Measurements from ENCODE around the gene PRKCA.
"Not testable (repeated sequence)": the region's sequence is repeated elsewhere in the genome, so short reads cannot be mapped to it uniquely, and the experiment has no call there.

PRKCA gene

DNA sequence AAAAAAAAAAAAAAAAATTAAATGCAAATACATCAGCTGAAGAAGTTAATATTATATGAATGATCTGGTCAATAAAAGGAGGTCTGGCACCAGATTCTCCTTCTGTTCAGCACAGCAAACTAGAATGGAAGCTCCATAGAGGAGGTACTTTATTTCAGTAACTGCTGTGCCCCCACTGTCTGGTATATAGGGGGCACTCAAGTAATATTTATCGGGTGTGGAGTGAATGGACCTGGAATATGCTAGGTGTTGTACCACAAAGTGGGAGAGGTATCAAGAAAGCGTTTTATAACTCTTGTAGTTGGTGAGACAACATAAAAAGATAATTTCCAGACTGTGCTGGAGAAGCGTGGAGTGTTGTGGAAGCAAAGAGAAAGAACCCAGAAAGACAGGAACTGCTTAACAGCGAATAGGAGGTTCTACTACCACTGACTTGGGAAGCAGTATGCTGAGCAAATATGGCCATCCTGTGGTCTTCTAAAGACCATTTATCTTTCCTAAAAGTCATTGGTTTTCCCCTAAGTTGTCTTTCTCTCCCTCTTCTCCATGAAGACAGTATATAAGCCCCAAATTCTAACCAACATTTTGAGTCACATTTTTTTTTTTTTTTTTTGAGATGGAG is 12.2 kb upstream of the PRKCA start:
- no peak for DNase-seq (ENCODE audit: low read depth in 2 of 2)

DNA sequence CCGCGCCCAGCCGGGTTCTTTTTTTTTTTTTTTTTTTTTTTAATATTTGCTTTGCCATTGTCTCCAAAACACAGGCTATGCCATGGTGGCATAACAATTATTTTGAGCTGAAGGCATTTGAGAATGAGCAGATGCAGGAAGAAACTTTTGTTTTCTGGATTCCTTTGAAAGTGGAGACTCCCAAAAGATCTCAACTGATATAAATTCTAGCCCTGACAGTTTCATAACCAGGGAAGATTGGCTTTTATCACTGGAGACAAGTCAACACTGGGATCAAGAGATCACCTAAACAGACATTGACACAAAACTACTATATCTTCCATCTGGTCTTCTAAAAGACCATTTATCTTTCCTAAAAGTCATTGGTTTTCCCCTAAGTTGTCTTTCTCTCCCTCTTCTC is 10.1 kb upstream of the PRKCA start:
- no peak for DNase-seq (ENCODE audit: low read depth in 2 of 2)

DNA sequence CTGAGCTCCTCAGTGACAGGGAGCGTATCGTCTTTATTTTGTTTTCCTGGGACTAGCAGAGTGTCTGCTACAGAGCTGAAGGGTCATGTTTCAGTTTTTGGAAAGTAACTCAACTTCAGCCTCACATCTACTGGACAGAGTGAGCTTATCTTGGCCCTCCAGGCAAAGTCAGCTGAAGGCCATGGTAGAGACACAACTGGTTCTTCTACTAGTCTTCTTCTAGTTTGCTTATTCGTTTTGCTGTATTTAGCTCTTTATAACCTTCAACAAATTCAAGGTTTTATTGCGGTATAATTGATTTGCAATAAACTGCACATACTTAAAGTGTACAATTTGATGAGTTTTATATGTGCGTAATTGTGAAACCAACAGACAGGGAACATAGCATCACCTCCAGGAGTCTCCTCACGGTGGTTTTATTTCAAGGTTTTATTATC is 6.1 kb upstream of the PRKCA start:
- DNase-seq (ENCODE audit: low read depth in 2 of 2): no peak

DNA sequence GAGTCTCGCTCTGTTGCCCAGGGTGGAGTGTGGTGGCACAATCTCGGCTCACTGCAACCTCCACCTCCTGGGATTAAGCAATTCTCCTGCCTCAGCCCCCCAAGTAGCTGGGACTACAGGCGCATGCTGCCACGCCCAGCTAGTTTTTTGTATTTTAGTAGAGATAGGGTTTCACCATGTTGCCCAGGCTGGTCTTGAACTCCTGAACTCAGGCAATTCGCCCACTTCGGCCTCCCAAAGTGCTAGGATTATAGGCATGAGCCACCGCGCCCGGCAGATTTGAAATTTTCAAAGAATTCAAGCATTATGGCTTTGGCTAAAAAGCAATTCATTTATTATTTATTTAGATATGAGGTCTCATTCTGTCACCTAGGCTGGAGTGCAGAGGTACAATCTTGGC is 5.0 kb upstream of the PRKCA start:
- not testable (repeated sequence) for DNase-seq (ENCODE audit: low read depth in 2 of 2)

DNA sequence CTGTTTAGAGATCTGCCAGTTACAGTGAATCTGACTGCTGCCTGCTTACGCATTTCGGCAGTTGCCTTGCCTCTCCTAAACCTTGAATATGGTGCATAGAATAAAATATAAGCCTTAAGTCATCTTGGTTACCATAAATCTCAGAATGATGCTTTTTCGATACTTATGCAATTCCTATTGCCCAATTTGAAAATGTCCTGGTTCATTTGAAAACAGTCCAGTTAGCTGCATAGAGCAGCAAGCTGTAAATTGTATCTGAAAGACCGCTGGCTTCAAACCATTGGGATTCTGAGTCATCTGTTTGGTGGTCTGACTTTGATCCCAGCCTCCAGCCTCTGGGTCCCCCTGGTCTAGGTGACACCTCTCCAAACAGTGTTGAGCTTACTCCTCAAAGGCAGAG is 2.7 kb upstream of the PRKCA start:
- DNase-seq (ENCODE audit: low read depth in 2 of 2): no peak

DNA sequence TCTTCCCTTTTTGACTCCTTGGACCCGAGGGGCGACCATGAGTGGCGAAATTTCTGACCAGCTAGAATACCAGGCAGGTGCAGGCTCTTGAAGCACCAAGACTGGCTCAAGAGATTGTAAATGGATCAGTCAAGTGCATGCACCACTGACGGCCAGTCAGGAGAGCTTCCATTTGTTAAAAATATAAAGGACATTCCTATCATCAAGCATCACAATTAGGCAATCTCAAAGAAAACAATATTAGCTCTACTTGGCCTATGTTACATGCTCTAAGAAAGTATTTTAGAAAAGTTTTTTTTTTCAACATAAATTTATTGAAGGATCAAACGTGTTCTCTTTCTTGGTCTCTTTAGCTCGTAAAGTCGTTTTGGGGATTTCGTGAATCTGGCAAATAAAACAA is 1.5 kb upstream of the PRKCA start:
- no peak for DNase-seq (ENCODE audit: low read depth in 2 of 2)

DNA sequence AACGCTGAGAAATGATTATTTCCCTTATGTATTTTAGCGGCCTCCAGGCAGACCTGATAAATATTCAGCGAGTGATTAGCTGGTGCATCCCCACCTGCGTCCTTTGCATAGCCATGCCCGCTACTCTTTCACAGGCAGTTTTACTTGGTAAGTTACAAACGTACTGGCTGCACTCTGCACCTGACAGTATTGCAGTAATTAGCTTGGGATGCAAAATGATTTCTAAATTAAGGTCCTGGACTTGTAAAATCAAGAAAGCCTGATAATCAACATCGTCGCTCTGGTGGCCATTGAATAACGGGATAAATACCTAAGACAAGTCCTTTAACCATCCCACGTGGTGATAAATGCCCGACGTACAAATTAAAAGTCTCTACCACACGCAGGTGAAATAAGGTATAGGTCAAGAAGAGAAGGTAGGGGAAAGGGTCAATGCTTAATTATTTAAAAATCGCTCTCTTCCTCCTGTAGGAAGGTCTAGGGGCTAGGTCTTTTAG is 998 bp upstream of the PRKCA start:
- no peak for DNase-seq (ENCODE audit: low read depth in 2 of 2)

DNA sequence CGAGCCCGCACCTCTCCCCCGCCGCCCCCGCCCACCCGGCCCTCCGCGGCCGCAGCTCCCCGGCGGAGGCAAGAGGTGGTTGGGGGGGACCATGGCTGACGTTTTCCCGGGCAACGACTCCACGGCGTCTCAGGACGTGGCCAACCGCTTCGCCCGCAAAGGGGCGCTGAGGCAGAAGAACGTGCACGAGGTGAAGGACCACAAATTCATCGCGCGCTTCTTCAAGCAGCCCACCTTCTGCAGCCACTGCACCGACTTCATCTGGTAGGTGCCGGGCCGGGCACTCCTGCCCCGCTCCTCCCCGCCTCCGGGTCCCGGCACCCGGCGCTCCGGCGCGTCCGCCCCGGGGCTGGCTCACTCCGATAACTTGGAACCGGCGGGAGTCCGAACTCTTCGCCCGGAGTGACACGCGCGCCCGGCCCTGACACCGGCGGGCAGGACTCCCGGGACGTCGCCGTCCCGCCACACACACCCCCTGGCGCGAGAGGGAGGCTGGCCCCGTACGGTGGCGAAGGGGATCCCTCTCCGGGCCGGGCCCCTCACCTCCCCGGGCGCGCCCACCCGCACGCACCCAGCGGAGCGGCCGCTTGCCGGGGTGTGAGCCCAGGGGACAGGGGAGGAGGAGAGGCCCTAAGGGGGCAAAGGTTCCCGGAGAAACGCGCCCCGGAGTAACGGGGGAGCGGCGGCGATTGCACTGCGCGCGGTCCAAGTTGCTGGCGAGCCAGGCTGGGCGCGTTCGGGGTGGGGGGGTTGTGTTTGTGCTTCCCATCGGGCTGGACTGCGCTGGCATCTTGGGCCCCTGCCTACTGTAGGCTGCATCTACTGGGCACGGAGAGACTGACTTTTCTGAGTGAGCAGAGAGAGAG is 581 bp downstream of the PRKCA start:
- peak in 1 of 2 donors; percentile 17 for DNase-seq (ENCODE audit: low read depth in 2 of 2)

DNA sequence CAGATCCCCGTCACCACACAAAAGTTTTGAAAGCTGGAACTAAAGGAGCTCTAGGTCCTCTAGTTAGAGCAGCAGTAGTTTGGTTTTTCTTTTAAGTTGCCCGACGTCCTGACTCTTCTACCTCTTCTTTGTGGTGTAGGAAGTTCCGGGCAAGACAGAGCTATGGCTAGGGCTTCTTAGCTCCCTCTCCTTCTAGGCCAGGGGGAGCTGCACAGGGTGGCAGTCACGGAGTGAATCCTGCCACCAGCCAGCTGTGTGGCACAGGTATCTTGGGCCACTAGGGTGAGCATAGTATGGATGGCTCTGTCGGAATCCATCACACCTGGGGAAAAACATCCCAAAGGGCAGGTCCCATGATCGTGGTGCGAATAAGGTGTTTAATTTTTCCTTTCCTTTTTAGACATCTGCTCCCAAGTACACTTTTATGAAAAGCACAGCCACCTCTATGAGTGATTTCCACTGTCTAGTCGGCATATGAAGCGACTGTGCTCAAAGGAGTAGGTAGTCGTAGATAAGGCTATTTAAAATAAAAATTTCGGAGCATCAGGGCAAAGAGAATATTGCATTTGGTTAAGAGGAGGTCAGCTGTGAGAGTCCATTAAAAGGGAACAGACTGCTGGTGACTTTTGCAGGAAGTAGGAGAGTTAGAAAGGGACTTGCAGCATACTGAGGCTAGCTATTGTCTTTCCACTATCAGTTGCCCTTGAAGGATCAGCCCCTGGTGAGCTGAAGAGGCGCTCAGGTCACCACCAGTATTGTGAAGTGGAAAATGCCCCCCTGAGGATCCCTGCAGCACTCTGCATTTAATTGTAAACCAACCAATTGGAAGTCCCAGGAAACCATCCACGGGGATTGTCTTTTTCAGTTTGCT is 2.1 kb downstream of the PRKCA start:
- DNase-seq (ENCODE audit: low read depth in 2 of 2): no peak

DNA sequence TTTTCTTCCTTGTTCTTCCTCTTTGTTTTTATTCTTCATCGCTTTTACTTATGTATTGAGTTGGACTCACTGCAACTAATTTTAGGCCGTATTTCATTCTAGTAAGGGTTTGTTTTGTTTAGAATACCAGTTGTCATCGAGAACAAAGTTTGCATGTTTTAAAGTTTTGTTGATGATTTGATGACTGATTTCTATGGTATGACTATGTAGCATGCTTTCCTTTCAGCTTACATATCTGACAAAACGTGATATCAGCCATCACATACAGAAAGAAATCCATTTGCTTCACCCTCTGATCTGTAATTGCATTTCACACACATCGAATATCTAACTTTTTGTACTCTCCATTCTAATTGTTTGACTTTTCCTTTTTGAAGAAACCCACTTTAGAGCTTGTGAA is 4.0 kb downstream of the PRKCA start:
- no peak for DNase-seq (ENCODE audit: low read depth in 2 of 2)

DNA sequence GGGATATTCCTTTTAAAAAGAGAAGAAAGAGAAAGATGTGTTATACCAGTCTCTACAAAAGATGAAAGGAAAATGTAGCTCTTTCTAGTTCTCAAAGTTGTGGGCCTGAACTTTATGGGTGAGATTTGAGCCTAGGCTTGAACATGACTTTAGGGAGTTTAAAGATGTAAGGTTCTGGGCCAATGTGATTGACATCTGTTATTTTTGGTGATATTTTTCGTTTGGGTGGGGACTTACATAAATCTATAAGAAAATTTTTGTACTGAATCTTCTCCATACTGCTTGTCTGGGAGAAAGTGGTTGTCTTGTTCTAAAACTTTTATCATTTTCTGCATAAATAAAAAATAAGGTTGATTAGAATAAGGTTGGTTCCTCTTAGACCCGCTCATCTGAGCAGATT is 4.8 kb downstream of the PRKCA start:
- no peak for DNase-seq (ENCODE audit: low read depth in 2 of 2)

DNA sequence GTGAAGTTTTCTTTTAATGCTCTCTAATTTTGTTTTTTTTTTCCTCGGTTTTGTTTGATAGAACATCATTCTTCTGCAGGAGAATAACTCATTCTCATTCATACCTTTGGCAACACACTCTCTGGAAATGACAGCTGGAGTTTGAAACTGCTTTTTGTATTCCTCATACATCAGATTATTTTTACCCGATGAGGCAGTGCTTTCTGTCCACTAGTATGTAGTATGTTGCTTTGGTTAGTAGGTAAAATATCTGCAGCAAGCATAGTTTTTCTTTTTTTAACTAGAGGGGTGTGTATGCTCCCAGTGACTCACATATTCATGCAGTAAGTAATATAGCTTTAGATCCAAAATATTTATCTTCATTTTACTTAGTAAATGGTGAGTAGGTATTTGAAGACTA is 6.4 kb downstream of the PRKCA start:
- DNase-seq (ENCODE audit: low read depth in 2 of 2): no peak

DNA sequence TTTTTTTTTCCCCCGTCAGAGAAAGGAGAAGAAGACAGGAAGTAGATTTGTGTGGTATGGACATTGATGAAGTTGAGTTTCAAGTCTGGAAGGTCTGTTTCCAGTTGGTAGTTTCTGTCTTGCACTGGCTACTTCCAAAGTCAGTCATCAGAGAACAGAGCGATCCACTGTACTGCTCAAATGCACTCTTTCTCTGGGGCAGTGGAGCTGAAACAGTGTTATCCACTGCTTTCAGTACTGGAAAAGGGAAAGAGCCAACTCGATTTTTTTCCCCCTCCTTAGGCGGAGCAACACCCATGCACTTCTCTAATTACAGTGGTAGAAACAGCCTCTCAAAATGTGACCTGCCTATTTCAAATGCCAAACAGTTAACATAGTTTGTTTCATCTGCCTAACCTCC is 7.4 kb downstream of the PRKCA start:
- no peak for DNase-seq (ENCODE audit: low read depth in 2 of 2)

DNA sequence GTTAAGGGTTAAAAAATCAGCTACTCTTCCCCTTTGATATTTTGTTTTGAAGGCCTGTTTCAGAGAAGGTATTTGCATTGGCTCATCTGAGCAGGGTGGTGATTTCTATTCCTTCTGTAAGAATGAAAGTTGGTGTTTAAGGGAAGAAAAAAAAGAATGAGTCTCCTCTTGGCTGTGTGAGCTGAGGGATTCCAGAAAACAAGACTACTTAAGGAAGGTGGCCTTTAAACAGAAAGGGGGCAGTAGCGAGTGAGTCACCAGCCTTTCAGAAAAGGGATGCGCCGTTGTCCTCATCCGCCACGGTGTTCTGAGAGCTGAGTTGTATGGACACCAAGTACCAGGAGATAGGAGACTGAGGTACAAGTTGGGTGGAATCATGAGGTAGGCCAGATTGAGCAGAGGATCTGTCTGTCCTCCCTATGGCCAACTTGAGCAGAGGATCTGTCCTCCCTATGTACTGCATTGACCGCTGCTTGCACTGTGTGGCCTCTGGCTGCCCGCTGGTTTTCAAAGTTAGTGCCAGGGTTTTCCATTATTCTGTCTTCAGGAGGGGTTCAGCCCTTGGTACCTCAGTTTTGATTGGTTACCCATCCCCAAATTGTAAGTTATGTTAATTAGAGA is 8.2 kb downstream of the PRKCA start:
- no peak for DNase-seq (ENCODE audit: low read depth in 2 of 2)

DNA sequence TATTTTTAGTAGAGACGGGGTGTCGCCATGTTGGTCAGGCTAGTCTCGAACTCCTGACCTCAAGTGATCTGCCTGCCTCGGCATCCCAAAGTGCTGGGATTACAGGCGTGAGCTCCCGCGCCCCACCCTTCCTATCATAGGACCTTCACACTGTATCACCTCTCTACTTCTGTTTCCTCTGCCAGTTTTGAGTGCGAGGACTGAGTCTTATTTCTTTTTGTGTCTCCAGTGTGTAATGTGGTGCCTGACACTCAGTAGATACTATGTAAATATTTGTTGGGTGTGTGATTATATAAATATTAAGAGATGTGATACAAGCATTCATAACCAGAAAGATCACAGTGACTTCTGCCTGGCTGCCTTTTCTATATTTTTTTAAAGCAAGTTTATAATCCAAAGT is 10.5 kb downstream of the PRKCA start:
- DNase-seq (ENCODE audit: low read depth in 2 of 2): no peak

DNA sequence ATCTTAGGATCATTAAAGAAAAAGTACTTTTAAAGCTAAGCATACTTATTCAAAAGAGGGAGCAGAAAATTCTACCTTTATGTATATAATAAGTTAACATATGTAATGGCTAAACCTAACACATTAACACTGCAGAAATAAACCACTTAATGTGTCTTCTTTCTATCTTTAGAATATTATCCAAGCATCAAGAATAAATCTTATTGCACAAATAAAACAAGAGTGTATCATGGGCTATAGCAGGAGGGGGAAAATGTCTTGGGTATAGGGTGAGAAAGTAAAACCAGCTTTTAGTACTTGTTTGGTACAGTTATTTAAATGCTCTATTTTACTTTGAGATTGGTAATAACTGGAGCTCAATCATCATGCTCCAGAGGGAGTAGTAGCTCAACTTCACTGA is 10.9 kb downstream of the PRKCA start:
- DNase-seq (ENCODE audit: low read depth in 2 of 2): no peak

DNA sequence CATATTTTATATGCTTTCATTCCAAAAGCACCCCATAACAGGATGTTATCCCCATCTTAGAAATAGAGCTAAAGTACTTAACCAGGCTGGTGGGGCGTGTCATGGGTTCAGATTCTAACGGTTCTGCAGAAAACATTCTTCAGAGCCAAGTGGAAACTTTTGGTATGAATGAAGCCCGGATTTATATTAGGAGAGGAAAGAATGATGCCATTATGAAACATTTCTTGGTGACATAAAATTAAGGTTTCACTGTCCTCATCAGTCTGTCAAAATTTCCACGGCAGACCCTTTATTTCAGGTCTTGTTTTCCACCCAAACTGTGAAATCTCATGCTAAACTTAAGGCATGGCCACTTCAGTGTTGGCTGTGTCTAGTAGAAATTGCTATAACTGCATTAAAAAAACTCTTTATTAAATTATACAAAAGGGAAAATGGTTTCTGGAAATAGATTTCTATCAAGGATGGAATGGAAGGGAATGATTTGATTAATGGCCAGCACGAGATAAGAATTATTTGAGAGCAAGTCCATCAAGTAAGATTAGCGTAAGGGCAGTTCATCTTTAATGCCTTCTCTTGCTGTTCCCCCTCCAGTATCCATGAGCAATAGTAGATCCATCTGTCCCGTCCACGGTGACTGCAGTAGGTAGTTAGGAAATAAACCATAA is 11.7 kb downstream of the PRKCA start:
- DNase-seq (ENCODE audit: low read depth in 2 of 2): no peak

DNA sequence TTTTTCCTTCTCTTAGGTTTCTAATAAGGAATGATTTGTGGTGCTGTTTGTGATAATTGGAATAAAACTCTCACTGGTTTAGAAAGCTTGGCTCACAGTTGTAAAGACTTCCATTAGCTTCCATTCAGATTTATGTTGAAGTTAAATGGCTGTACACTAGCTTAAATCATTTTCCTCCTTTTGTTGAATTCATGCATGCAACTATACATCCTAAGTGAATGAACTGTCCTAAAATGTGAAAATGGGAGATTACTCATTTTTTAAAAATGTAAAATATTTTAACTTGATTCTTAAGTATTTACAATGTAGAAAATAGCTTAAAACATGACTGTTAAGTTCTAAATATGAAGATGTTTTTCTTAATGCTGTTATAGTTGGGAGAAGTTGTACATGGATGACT is 15.2 kb downstream of the PRKCA start:
- DNase-seq (ENCODE audit: low read depth in 2 of 2): no peak

DNA sequence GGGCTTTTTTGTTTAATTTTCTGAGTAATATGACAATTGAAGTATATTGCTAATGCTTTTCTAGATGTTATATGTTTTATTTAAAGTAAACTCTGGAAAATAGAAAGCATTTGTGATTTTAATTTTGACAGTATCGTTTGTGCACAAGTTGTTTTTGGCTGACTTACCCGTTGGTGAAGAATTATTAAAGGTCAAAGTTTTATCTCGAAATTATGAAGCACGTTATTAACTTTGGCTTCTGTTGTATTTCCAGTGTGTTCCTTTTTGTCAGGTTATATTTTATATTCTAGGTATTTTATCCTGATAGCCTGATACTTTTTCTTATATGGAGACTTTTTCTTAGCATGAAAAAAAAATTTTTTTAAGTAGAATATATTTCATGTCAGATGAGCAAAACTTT is 16.8 kb downstream of the PRKCA start:
- no peak for DNase-seq (ENCODE audit: low read depth in 2 of 2)

DNA sequence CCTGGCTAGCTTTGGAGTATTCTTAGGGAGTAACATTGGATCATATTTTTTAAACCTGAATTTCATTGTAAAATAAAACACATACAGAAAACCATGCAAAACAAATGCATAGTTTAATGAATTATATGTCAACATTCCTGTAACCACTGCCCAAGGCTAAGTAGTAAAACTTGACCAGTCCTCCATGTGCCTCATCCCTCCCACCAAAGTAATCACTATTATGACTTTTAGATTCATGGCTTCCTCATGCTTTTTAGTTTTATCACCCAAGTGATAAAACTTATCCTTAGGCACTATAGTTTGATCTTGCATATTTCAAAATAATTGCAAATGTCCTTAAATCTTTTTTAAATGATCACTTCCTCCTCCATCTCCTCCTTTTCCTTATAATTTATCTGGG is 20.4 kb downstream of the PRKCA start:
- DNase-seq (ENCODE audit: low read depth in 2 of 2): no peak

DNA sequence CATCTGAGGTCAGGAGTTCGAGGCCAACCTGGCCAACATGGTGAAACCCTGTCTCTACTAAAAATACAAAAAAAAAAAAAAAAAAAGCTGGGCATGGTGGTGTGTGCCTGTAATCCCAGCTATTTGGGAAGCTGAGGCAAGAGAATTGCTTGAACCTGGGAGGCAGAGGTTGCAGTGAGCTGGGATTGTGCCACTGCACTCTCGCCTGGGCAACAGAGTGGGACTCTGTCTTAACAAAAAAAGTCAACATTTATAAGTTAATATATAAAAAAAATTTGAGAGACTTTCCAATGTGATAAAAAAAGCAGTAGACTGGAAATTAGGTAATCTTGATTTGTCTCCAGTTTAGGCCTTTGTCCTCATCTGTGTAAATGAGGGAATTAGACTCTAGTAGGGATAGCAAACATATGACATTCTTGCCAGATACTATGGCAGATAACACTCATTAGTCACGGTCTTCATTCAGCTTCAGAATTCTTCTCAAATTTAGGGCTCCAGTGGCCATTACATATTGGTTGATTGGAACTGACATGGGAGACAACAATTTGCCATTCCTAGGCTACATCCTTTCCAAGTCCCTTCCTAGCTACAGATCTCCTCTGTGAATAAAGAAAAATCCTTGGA is 22.1 kb downstream of the PRKCA start:
- DNase-seq (ENCODE audit: low read depth in 2 of 2): not testable (repeated sequence)

Measured in stimulated activated CD8-positive, alpha-beta memory T cell treated with anti-CD3 and anti-CD28 coated beads, Interleukin-15, amount 100 ng/mL, for 4 hours (primary cell).